GM21447 (cell line): ENCODE results near the gene DMD.

ENCODE experiments used
- ATAC-seq: cut with Tn5 transposase; IDR thresholded peaks from one replicate; pipeline ENCODE4 v1.9.1; 2021; ENCODE audit not compliant: unreplicated experiment

DMD gene

DNA sequence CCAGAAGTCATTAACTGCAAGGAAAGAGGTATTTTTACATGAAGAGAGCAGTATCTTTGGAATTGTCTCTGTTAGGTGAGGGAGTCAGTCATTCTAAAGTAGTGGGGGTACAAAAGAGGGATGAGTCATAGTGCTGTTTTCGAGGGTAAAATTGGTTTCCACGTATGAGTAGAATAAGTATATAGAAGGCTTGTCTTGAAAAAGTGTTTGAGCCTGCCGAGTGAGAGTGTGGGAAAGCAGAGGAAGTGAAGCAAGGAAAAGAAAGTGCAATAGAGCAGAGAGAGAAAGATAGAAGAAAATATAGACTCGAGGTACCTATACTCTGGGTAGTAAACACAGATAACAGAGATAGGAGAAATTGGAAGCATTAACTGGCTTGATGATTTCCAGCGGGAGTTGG, 696.4 kb downstream of the DMD start:
- ATAC-seq = no peak

DNA sequence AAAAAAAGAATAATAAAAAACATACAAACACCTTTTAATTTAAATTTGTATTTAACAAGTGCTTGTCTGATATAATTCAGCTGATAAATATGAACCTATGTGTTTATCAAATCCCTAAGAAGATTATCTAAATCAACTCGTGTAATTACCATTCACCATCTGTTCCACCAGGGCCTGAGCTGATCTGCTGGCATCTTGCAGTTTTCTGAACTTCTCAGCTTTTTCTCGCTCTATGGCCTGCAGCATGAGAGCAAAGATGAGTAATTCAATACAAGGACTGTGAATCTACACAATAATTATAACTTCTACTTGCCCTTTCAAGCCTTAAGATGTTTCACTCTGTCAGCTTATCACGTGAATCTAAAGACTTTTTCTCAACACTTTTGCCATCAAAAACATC, 709.7 kb downstream of the DMD start:
- ATAC-seq = no peak

DNA sequence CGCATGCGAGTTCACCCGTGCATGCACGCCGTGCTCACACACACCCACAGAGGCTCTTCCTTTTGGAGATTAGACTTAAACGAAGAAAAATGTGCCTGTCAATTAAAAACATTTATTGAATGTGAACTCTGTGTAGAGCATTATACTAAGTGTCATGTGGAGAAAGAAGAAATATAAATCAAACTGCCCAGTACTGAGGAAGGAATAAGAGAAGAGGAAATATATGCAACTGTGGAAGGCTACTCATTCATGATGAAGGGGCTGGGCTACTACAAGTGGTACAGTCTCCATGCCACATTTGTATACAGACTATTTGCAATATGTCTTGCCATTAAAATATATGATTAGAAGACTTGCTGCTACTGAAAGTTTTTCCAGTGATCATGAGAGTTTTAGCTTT, 714.7 kb downstream of the DMD start:
- no peak for ATAC-seq

DNA sequence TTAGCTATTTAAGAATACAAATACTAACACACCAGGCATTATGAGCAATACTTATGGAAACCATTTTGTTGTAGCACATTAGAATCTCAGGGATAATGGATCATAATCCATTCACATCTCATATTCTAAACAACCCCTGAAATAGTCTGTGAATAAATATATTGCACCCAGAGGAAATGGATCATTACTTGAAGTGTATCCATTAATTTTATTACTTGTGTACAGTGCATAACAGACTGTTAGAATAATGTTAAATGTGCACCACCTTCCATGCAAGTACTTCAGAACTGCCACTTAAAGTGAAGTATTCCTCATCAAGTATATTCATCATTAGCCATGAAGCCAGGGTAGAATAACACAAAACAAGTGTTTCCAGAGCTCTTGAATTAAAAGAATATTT, 715.5 kb downstream of the DMD start:
- ATAC-seq = no peak

DNA sequence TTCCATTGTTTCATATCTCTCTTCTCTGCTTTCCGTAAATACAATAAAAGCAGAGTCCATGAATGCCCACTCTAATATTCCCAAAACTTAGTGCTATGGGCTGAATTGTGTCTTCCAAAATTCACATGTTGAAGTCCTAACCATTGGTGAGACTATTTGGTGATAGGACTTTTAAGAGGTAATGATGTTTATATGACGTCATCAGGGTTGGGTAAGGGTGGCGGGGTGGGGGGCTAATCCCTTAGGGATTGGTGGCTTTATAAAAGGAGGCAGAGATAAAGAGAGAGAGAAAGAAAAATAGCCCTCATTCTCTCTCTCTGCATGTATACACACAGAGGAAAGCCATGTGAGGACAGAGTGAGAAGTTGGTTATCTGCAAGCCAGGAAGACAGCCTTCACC, 722.2 kb downstream of the DMD start:
- ATAC-seq = no peak

DNA sequence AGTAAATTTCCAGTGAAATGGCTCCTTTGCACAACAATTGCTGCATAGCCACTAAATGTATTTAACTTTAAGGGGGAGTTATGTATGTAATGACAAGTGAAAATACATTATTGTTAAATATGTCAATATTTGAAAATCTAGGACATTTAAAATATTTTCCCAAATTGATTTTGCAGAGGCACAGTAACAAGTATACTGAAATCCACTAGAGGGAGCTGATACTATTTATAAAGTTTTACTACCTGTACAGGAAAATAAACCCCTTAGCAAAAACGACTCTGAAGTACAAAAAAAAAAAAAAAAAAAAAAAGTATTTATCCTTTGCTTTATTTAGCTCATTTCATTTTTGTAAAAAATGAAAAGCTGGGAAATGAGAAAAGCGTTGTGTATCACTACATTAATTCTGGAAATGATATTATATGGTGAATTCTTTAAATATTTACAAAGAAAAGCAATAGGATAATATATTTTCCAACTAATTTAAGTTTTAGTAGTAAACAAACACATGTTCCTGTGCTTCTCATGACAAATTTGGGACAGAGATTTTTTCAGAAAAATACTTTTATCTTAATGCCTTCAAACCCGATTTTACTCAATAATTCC, 727.7 kb downstream of the DMD start:
- ATAC-seq = no peak

DNA sequence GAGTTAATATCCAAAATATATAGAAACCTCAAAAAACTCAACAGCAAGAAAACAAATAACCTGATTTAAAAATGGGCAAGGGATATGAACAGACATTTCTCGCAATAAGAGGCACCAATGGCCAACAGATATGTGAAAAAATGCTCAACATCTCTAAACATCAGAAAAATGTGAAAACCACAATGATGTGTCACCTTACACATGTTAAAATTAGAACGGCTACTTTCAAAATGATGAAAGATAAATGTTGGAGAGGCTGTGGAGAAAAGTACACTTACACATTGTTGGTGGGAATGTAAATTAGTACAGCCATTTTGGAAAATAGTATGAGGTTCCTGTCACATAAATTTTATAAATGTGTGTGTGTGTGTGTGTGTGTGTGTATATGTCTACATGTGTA, 731.3 kb downstream of the DMD start:
- no peak for ATAC-seq

DNA sequence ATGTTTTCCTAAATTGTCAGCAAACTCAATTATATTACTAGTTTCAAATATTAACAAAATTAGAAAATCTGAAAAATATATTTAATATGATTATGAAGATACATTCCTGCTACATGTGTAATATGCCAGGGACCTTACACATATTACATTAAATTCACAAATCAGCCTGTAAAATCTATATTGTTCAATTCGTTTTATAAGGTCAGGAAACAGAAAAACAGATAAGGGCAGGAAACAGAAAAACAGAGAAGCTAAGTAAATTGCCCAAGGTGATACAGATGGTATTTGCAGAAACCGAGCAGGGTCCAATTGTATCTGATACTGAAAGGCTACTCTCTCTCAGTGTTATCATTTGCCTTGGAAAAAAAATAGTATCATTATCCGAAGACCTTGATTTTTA, 739.0 kb downstream of the DMD start:
- ATAC-seq = no peak

DNA sequence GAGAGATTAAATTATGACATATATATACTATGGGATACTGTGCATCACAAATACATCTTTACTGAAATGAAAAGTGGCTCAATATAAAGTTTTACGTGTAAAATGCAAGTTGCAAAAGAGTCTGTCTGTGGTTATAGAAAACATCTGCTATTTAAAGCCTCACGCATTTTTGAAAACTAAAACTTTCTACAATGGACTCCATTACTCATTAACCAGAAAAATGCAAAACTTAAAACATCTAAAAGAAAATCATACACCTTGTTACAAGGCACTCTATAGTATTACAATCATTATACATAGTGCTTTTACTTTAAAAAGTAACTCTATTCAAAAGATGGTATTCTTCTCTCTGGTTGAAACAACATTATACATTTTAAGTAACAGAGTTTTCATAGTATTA, 755.6 kb downstream of the DMD start:
- ATAC-seq = no peak

DNA sequence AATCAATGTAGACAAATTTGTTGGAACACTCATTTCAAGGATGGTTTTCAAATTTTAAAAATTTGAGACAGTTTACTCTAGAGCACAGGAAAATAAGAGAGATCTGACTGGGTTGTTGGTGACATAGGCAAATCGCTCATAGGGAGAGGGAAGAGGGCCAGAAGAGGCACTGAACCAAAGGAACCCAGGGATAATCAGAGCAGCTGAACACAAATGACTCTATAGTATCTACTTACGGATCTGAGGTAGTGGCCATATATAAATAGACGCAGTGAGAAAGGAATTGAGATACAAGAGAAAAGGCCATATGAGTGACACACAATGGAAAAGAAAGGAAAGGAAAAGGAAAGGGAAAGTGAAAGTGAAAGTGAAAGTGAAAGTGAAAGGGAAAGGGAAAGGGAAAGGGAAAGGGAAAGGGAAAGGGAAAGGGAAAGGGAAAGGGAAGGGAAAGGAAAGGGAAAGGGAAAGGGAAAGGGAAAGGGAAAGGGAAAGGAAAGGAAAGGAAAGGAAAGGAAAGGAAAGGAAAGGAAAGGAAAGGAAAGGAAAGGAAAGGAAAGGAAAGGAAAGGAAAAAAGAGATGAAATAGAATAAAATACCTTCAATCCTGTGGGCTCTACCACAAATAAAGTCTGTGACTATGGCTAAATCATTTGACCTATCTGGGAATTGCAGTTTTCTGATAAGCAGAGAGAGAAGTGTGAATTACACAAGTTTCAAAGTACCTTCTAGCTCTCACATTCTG, 759.2 kb downstream of the DMD start:
- no peak for ATAC-seq

DNA sequence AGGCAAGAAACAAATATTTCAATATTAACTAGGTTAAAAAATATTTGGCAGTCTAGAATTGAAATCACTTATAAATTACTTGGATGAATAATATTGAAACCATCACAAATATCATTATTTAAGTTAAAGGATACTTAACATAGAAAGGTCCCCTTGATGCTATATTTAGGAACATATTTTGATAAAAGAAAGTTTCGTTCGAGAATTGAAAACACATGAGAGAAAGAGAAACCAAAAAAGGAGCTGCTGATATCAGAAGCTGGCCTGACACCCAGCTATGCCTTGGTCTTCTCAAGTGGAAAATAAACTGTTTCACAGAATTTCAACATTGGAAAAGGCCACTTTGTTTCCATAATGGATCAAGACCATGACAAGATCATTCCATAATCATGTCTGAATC, 762.4 kb downstream of the DMD start:
- ATAC-seq = peak; percentile 68

DNA sequence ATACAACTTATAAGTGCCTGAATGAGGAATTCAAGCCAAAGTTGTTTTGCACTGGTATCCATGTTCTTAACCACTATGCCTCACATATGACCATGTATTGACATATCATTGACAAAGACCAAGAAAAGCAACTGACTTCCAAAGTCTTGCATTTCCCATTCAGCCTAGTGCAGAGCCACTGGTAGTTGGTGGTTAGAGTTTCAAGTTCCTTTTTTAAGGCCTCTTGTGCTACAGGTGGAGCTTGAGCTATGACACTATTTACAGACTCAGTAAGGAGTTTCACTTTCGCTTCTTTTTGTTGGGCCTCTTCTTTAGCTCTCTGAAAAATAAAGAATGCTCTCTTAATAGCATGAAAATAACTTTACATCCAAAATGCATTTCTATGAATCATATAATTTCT, 763.0 kb downstream of the DMD start:
- ATAC-seq = peak; percentile 100

DNA sequence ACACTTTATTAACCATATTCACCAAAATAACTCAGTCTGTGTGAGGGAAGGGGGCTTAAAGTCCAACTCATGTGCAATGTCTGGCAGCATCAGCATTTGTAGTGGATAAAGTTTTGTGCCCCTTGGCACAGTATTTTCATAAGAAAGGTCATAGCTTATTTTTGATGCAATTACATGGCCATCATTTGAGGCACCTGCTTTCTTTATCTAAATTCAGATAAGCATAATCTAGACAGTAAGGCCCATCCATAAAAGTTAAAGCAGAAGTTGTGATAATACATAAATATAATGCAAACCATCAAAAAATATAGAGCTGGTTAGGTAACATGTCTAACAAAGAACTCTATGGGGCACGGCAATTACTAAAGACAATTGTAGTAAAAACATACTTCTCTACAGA, 763.7 kb downstream of the DMD start:
- no peak for ATAC-seq

DNA sequence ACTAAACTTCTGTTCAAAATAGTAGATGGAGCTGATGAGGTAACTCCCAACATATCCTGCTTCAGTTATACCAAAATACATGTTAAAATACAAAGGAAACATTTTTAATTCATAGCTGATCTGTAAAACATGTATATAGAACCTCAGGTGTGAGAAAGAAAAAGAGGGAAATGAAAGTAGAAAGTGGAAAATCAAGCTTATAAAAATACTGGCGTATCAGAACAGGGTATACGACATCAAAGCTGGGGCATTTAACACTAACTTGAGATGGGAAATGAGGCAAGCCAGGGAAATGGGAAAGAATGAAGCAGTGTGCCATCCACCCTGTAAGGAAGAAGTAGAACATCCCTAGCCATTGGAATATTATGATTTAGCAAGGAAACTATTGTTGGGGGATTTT, 767.5 kb downstream of the DMD start:
- no peak for ATAC-seq

DNA sequence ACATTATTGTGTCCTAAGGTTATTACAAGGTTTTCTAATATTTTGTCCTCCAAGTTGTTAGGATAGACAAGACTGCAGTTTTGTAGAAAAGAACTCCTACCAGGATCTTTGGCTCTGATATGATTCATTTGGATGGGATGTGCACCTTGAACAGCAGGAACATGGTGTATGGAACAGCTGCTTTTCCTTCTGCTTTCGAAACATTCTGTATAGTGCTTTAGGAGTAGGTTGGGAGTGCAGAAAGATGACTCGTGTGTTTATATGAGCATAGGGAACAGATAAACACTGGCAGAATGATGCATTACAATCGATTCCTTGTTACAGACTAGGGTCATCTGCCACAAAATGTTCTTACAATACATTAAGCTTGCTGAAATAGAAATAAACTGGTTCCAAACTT, 790.1 kb downstream of the DMD start:
- ATAC-seq = no peak

DNA sequence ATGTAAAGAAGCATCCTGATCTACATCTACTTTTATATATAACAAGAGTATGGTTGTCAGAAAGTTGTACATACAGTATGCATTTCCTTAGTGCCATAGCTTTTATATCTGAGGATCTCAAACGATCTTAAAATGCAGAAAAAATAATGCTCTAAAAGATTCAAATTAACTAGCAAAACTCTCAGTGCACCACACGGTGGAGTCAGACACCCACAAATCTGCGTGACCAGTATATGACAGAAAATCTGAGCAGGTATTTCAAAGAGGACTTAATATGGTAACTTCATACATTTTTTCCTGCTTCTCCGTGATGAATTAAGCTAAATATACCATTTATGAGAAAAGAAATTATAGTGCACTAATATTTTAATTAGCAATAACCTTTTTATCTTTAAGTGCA, 803.0 kb downstream of the DMD start:
- no peak for ATAC-seq

DNA sequence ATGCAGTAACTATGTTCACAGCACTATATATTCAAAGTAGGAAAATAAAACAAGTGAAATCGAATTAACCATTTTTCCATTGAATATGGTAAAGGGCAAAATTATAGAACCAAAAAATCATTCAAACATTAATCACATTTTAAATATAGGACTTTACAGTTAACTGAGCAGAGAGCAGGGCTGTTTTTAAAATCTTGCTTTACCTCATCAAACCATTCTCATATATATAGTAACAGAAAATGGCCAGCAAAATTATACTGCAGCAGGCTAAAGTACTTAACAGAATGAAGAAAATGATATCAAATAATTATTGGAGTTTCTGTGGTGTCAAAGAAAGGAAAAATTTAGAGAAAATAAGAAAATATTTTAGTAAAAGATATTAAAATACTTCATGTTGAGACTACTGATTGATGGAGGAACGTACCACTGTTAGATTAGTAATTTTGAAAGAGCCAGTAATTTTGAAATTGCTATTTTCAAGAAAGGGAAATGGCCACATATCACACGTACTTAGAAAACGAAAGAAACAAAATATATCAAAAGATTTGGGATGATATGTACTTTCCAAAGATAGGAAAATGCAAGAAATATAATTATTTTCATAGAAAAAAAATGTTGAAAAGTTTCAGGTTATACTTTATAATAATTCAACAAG, 813.7 kb downstream of the DMD start:
- ATAC-seq = peak; percentile 53

DNA sequence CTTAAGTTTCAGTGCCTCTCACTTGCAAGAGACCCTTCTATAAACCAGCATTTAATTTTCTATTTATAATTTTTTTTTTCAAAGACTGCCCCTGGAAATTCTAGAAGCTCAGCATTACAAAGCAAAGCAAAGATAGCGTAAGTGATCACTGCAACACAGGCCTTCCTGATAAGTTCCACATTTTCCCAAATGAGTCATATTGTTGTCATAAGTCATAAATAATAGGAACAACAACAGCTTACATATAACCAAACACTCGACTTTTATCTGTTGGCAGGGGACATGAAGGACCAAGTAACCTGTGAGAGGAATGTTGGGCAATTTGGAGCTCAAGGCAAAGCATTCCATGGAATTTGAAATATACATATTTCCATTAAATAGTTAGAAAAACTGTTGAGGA, 815.5 kb downstream of the DMD start:
- no peak for ATAC-seq

DNA sequence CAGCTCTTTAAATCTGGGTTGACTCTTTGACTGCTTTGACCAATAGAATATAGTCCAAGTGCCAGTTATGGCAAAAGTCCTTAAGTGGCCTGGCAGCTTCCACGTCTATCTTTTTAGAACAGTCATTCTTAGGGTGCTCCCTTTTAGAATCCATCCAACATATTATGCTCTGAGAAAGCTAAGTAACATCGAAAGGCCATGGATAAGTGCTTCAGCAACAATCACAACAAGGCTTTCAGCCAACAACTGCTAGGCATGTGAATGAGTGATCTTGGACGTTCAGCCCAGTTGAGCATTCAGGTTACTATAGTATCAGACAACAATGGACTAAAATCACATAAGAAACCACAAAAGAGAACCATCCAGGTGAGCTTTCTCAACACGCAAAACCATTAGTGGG, 818.7 kb downstream of the DMD start:
- ATAC-seq = no peak

DNA sequence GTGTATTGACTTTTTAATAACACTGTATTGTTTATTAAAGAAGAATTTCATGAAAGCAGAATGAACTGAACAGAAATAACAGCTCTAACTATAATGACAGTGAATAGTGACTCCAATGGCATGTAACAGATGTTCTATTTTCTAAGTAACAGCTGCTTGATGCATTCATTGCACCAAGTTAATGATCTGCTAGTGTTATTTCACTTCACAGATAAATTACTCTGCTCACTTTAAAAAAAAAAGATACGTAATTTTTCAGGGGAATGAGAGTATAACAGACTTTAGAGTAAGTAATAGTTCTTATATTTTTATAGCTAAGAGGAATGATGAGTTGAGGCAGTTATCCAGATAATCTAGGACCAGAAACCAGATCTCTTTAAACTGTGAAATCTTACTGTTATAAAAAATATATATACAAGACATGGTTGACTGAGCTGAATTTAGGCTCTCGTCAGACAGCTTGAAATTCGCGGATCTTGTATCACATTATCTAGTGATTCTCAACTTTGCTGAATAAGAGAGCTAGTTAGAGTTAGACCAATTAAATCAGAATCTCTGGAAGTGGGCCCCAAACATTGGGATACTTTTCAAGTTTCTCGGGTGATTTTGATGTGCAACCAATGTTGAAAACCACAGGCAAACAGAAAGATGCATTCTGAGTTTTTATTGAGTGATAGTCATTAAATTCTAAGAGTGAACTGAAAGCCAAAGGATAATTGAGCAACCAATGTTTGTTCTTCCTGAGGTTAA, 840.7 kb downstream of the DMD start:
- no peak for ATAC-seq

DNA sequence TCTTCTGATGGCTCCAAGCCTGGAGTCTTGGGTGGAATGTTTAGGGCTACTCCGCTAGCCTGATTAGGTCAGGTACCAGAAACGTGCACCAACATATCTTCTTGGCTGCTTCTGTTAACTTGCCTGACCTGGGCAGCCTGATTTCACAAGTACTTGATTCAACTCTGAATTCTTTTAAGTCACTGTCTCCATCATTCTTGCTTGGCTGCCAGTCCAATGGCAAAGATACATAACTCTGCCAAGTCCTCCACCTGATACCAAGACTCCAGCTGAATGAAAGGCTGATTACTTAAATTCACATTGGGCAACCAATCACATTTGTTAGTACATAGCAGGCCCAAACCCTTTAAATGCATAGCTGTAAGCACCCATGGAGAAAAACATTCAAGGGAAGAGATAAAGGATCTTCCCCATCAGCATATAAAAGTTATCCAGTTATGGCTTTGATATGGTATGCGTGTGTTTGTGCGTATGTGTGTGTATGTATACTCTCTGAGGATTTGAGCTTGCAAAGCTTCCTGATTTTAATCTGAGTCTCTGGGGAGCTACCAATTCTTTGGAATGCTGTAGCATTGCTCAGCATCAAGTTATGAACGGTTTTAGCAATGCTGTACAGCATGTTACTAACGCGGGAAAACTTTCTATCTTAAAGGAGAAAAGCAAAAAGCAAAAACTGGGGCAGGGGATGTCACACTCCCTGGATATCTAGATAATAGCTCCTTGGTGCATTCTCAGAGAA, 917.2 kb downstream of the DMD start:
- ATAC-seq = no peak
